HG03469 (cell line): ENCODE results near the gene RAP1B.

Experiments
- ATAC-seq: cut with Tn5 transposase; IDR thresholded peaks from one replicate; pipeline ENCODE4 v1.9.1; 2021; ENCODE audit warnings: mild to moderate bottlenecking, moderate library complexity, moderate number of reproducible peaks; ENCODE audit not compliant: unreplicated experiment

RAP1B gene

DNA sequence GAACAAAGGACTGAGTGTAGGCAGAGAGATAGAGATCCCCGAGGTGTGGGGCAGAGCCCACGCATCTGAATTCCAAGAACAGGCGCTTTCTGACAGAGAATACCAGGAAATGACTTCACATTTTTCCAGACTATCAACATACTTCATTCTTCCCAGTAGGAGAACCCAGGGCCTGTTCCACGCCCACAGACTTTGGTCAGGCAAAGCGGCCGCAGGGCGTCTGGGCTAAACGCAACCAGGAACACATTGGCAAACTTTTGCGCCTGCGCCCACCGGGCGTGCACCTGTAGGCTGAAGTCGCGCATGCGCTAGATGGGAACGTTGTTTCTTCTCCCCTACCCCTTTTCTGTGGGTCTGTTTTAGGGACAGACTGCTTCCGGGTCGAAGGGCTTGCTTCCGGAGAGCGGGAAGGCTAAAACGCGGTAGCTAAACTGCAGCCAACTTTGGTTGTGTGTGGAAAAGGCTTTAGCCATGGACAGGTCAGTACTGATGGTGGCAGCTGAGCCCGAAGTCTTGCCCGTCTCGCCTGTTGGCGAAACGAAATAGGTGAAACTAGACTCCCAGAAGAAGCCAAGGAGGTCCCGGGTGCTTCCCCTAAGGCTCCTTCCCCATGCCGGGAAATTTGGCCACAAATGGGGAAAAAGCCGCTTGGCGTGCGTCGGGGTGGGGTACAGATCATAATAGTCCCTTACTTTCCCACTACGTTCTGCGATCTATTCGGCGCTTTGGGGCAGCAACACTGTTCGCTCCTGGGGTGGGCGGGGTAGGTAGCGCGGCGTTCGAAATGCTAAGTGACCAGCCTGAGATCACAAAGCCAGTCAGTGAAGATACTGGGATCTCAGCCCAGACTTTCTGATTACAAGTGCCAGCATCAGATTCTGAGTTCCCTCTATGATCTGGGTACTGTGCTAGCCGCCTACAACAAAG is 76.2 kb downstream of the RAP1B start, which contains the start of gene NUP107:
NUP107 (plus strand) TSS at position 384 of the 927 bp plus-strand sequence; CDS start at position 472, 88 bp downstream.
- peak; percentile 94 for ATAC-seq

DNA sequence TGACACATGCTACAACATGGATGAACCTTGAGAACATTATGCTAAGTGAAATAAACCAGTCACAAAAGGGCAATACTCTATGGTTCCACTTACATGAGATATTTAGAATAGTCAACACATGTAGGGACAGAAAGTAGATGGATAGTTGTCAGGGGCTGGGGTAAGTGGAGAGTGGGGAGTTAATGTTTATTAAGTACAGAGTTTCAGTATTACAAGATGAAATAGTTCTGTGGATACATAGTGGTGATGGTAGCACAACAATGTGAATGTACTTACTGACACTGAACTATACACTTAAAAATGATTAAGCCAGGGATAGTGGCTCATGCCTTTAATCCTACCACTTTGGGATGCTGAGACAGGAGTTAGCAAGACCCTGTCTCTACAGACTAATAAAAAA is 84.8 kb downstream of the RAP1B start:
- ATAC-seq, result no peak

DNA sequence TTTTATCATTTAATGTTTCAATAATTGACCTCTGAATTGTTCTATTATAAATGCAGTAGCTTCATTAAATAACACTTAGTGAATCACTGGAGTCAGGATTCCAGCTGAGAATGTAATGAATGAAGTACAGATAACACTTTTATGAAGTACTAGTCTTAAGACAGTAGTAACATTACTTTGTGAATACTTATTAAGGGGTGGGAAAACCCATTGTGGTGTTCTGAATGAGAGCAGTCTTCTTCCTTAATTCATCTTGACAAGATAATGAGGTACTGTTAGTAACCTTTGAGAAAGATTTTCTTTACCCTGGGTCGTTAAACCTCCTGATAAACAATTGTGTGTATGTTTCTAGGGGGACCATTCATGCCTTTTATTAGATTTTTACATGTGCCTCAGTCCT is 88.8 kb downstream of the RAP1B start:
- no peak for ATAC-seq
